ENCODE data around the gene KIAA1328. TPM values are rescaled to one million over a fixed set of nuclear protein-coding genes. Genes with fewer than 3 reads are reported as not detected.

Gene KIAA1328
- total RNA-seq, 1 experiment from 2014 or later = 6.2 TPM

DNA sequence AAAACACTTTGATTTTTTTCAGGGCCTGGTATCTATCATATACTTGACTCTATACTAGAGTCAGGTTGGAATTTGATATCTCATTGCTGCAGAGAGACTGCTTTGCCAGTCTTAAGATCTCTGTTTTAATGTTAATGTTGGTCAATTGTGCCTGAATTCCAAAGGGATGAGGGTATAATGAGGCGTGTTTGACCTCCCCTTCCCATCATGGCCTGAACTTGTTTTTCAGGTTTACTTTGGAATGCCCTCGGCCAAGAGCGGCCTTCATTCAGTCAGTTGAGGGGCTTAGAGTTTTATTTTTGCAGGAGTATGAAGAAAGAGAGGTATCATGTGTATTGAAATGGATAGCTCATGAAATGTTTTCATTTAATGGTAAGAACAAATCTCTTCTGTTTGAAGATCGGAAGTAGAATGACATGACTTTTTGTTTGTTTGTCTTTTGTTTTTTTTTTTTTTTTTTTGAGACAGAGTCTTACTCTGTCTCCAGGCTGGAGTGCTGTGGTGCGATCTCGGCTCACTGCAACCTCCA lies 119.0 kb downstream of the KIAA1328 start:
- DNase-seq (ENCODE audit: low read depth, low spot score) (no peak), ATAC-seq (no peak)
- ChIA-PET CTCF (no interaction called here), POLR2A (no interaction called here)
- intact Hi-C loops (cut with micrococcal nuclease; ENCODE audit: unreplicated experiment) (loop anchor here (10.0 kb wide), 1 partner anchor 387 kb away; no protein-coding TSS in a partner anchor), in situ Hi-C loops (cut with HindIII; ENCODE audit: low pct_unique_long_range_greater_than_20kb, low sequenced_read_pairs) (no loop called here)
- H3K36me3 ChIP-seq (ENCODE audit: control insufficient read depth, insufficient read depth, low read length) = no peaks in the 10 kb centered on the region
- no peaks in the 10 kb centered on the region for H3K27me3 ChIP-seq (ENCODE audit: control insufficient read depth, insufficient read depth, low read length)
- no peak overlapping the region for H3K27ac ChIP-seq (ENCODE audit: low read length)
- no TSS peak for BruUV-seq (replicated peaks)
- no peaks in the 10 kb centered on the region for H3K9me3 ChIP-seq (ENCODE audit: control insufficient read depth, insufficient read depth, low read depth, low read length)
- H3K4me3 ChIP-seq (ENCODE audit: low read depth in 2 of 2, low read length in 2 of 2) = no peak overlapping the region
- TF ChIP-seq, protein P1, sequence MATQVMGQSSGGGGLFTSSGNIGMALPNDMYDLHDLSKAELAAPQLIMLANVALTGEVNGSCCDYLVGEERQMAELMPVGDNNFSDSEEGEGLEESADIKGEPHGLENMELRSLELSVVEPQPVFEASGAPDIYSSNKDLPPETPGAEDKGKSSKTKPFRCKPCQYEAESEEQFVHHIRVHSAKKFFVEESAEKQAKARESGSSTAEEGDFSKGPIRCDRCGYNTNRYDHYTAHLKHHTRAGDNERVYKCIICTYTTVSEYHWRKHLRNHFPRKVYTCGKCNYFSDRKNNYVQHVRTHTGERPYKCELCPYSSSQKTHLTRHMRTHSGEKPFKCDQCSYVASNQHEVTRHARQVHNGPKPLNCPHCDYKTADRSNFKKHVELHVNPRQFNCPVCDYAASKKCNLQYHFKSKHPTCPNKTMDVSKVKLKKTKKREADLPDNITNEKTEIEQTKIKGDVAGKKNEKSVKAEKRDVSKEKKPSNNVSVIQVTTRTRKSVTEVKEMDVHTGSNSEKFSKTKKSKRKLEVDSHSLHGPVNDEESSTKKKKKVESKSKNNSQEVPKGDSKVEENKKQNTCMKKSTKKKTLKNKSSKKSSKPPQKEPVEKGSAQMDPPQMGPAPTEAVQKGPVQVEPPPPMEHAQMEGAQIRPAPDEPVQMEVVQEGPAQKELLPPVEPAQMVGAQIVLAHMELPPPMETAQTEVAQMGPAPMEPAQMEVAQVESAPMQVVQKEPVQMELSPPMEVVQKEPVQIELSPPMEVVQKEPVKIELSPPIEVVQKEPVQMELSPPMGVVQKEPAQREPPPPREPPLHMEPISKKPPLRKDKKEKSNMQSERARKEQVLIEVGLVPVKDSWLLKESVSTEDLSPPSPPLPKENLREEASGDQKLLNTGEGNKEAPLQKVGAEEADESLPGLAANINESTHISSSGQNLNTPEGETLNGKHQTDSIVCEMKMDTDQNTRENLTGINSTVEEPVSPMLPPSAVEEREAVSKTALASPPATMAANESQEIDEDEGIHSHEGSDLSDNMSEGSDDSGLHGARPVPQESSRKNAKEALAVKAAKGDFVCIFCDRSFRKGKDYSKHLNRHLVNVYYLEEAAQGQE (IDR thresholded peaks at IDR 0.05; ENCODE audit: insufficient read depth in 1 of 2, low read depth in 2 of 2, low read length in 1 of 2) = no peak
- TF ChIP-seq SIN3A (IDR thresholded peaks at IDR 0.05; ENCODE audit: borderline replicate concordance, insufficient read depth, low read depth, low read length) (no peak), POLR2AphosphoS5 (IDR thresholded peaks at IDR 0.05; ENCODE audit: low read depth, low read length) (no peak)
- TF ChIP-seq, protein P2, sequence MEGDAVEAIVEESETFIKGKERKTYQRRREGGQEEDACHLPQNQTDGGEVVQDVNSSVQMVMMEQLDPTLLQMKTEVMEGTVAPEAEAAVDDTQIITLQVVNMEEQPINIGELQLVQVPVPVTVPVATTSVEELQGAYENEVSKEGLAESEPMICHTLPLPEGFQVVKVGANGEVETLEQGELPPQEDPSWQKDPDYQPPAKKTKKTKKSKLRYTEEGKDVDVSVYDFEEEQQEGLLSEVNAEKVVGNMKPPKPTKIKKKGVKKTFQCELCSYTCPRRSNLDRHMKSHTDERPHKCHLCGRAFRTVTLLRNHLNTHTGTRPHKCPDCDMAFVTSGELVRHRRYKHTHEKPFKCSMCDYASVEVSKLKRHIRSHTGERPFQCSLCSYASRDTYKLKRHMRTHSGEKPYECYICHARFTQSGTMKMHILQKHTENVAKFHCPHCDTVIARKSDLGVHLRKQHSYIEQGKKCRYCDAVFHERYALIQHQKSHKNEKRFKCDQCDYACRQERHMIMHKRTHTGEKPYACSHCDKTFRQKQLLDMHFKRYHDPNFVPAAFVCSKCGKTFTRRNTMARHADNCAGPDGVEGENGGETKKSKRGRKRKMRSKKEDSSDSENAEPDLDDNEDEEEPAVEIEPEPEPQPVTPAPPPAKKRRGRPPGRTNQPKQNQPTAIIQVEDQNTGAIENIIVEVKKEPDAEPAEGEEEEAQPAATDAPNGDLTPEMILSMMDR (IDR thresholded peaks at IDR 0.05) = no peak
- no peaks in the 10 kb centered on the region for H3K4me1 ChIP-seq (ENCODE audit: control insufficient read depth, insufficient read depth, low read length)

- CTCF ChIA-PET = no interaction called here
- intact Hi-C loops (cut with micrococcal nuclease; ENCODE audit: unreplicated experiment) (no loop called here), in situ Hi-C loops (cut with HindIII; ENCODE audit: low pct_unique_long_range_greater_than_20kb, low sequenced_read_pairs) (no loop called here)
- H3K4me1 ChIP-seq (ENCODE audit: control insufficient read depth, insufficient read depth, low read length) = no peaks in the 10 kb centered on the region
- no peaks in the 10 kb centered on the region for H3K27me3 ChIP-seq (ENCODE audit: control insufficient read depth, insufficient read depth, low read length)
- no peaks in the 10 kb centered on the region for H3K36me3 ChIP-seq (ENCODE audit: control insufficient read depth, insufficient read depth, low read length)
- H3K27ac ChIP-seq (ENCODE audit: low read length) = no peak overlapping the region
- POLR2A ChIA-PET = no interaction called here
- BruUV-seq (replicated peaks) = no TSS peak
- no peaks in the 10 kb centered on the region for H3K9me3 ChIP-seq (ENCODE audit: control insufficient read depth, insufficient read depth, low read depth, low read length)
- DNase-seq (ENCODE audit: low read depth, low spot score) (no peak), ATAC-seq (no peak)
- H3K4me3 ChIP-seq (ENCODE audit: low read depth in 2 of 2, low read length in 2 of 2) = no peak overlapping the region
- TF ChIP-seq, protein P1 (IDR thresholded peaks at IDR 0.05; ENCODE audit: insufficient read depth in 1 of 2, low read depth in 2 of 2, low read length in 1 of 2) = no peak
- TF ChIP-seq SIN3A (IDR thresholded peaks at IDR 0.05; ENCODE audit: borderline replicate concordance, insufficient read depth, low read depth, low read length) (no peak), TCF7L2 (IDR thresholded peaks at IDR 0.05; ENCODE audit: low read depth, low read length) (no peak)
Measured at GRCh38 chr18:36950282-36950681, 121.4 kb downstream of the KIAA1328 start.
